ENCODE results near the gene SCEL. TPM values are rescaled to one million over a fixed set of nuclear protein-coding genes. Genes with fewer than 3 reads are reported as not detected.

SCEL gene
- total and polyA plus RNA-seq, 2 of the 8 experiments (the other 6 are each of a cell fraction or from before 2014, with no cell fraction given), result not detected

- 100% methylated on average over 1 of the region's 1 CpG; no CpG with 5 or more reads in 1 of the 2 experiments for WGBS, 2 experiments (ENCODE audit: extremely low coverage in 1 of 2, insufficient coverage in 1 of 2, insufficient read length in 1 of 2, insufficient replicate concordance in 2 of 2, low coverage in 1 of 2, low lambda C conversion rate in 2 of 2, missing lambda C conversion rate in 1 of 2)
- Histone ChIP-seq H3K14ac (ENCODE audit: insufficient read length) (no peak overlapping the region), H3K9me3 (ENCODE audit: insufficient read depth in 2 of 2, low read depth in 1 of 2, low read length in 1 of 2) (no peaks in the 10 kb centered on the region), H3K56ac (replicated peaks; ENCODE audit: insufficient read length, low read depth, low read length) (no peak overlapping the region), H3K4me3 (ENCODE audit: extremely low read depth in 1 of 4, insufficient read depth in 2 of 4, low read depth in 3 of 4, low read length in 4 of 4) (no peak overlapping the region), H3K4ac (replicated peaks; ENCODE audit: insufficient read length, low read depth, low read length) (no peak overlapping the region), H3K79me2 (ENCODE audit: control insufficient read depth in 1 of 2, insufficient read depth in 2 of 2, low read length in 2 of 2) (no peaks in the 10 kb centered on the region), H2AFZ (ENCODE audit: low read length) (no peak overlapping the region), H3K27ac (ENCODE audit: low read depth, low read length) (no peak overlapping the region), H4K5ac (ENCODE audit: insufficient read length, low read depth, low read length) (no peak overlapping the region), H3K4me2 (ENCODE audit: insufficient read depth in 1 of 2, low read depth in 2 of 2, low read length in 2 of 2) (no peak overlapping the region), H3K23ac (ENCODE audit: insufficient read length) (no peak overlapping the region), H3K18ac (ENCODE audit: extremely low read depth, low read length) (no peak overlapping the region), H2BK12ac (ENCODE audit: low read depth, low read length) (no peak overlapping the region), H3K9ac (replicated peaks in 1 of 4; ENCODE audit: extremely low read depth in 1 of 4, low read depth in 3 of 4, low read length in 3 of 4) (no peak overlapping the region), H4K8ac (ENCODE audit: extremely low read depth, insufficient read depth, low read length) (no peak overlapping the region), H3K36me3 (ENCODE audit: control insufficient read depth in 2 of 4, insufficient read depth in 4 of 4, low read length in 3 of 4) (no peaks in the 10 kb centered on the region), H4K91ac (replicated peaks; ENCODE audit: insufficient read length, low read length) (no peak overlapping the region), H3K79me1 (ENCODE audit: low read depth, low read length) (no peaks in the 10 kb centered on the region), H2BK15ac (ENCODE audit: low read length) (no peak overlapping the region), H3K23me2 (ENCODE audit: low read depth, low read length) (no peaks in the 10 kb centered on the region), H2AK5ac (ENCODE audit: low read depth, low read length) (no peak overlapping the region), H3K27me3 (replicated peaks in 1 of 4; ENCODE audit: control insufficient read depth in 3 of 4, extremely low read depth in 1 of 4, insufficient read depth in 3 of 4, low read length in 3 of 4) (no peaks in the 10 kb centered on the region; a peak in 1 of 7 replicates), H4K20me1 (replicated peaks in 1 of 2; ENCODE audit: control insufficient read depth in 1 of 2, insufficient read depth in 2 of 2, low read length in 2 of 2) (no peaks in the 10 kb centered on the region), H3K4me1 (replicated peaks in 1 of 4; ENCODE audit: control insufficient read depth in 3 of 4, insufficient read depth in 4 of 4, low read length in 3 of 4) (peaks cover 0 to 5% (median 2%) of the 10 kb centered on the region in 4 experiments; a peak in 3 of 7 replicates), H2BK20ac (ENCODE audit: low read length) (no peak overlapping the region), H2BK120ac (replicated peaks; ENCODE audit: low read depth, low read length) (no peak overlapping the region), H2BK5ac (ENCODE audit: low read depth, low read length) (no peak overlapping the region)
- FAIRE-seq (no peak), DNase-seq (ENCODE audit: low read depth in 1 of 2, low spot score in 2 of 2) (no peak)
- POLR2A ChIA-PET (ENCODE audit: partially characterized antibody), result no interaction called here
- CTCF ChIA-PET (ENCODE audit: partially characterized antibody), result interaction anchor here (0.6 kb wide), 2 partner anchors 17 to 25 kb away, joined by 3 read pairs; no protein-coding TSS in a partner anchor
- TF ChIP-seq EGR1 (IDR thresholded peaks at IDR 0.05; ENCODE audit: borderline replicate concordance, low read depth, low read length) (no peak), PHF8 (conservative IDR thresholded peaks at IDR 0.05; ENCODE audit: low read depth, low read length) (no peak), ZNF274 (IDR thresholded peaks at IDR 0.05; ENCODE audit: borderline replicate concordance, extremely low read depth, low read length) (no peak), RNF2 (IDR thresholded peaks at IDR 0.05; ENCODE audit: borderline replicate concordance, low read depth, low read length, missing control alignments, poor library complexity, severe bottlenecking) (no peak), ATF2 (IDR thresholded peaks at IDR 0.05; ENCODE audit: low read length) (no peak), TEAD4 (IDR thresholded peaks at IDR 0.05; ENCODE audit: low read depth, low read length) (no peak), JUND (IDR thresholded peaks at IDR 0.05; ENCODE audit: low read length) (no peak), TCF12 (IDR thresholded peaks at IDR 0.05; ENCODE audit: low read depth, low read length) (no peak)
These were observed 156.4 kb downstream of the SCEL start for GRCh38 chr13:77691871-77692270.
